Fibroblast of lung (primary cell): ENCODE data around the gene SCYL1. TPM values are rescaled to one million over a fixed set of nuclear protein-coding genes. Genes with fewer than 3 reads are reported as not detected.

Source experiments
- DNase-seq, 2 donors: peaks; one replicate each; pipeline versions ENCODE4 v3.0.0 to v3.0.0-alpha.2; 2010; ENCODE audit warnings: low read depth in 2 of 2
- H2AFZ ChIP-seq: 2 replicates; pipeline ENCODE4 v1.5.1; 2012; ENCODE audit warnings: low read length, control low read depth, inconsistent platforms
- H3K27ac ChIP-seq: 2 replicates; pipeline ENCODE4 v1.5.1; 2011; ENCODE audit warnings: low read length, control low read depth; ENCODE audit not compliant: insufficient read depth
- H3K27me3 ChIP-seq: 2 replicates; pipeline ENCODE4 v1.5.1; 2011; ENCODE audit warnings: mild to moderate bottlenecking, low read length; ENCODE audit not compliant: control insufficient read depth, insufficient read depth
- H3K36me3 ChIP-seq: 2 replicates; pipeline ENCODE4 v1.5.1; 2011; ENCODE audit warnings: low read length; ENCODE audit not compliant: control insufficient read depth, insufficient read depth
- H3K4me1 ChIP-seq: 2 replicates; pipeline ENCODE4 v1.5.1; 2011; ENCODE audit warnings: low read length; ENCODE audit not compliant: control insufficient read depth, insufficient read depth; ENCODE audit errors: extremely low read depth
- H3K4me2 ChIP-seq: 2 replicates; pipeline ENCODE4 v1.5.1; 2011; ENCODE audit warnings: low read length, control low read depth; ENCODE audit not compliant: insufficient read depth; ENCODE audit errors: extremely low read depth
- H3K4me3 ChIP-seq, 4 experiments: fragments of 200-600 bp in 1 of 4; sonication (generic) in 1 of 4; replicated peaks in 1 of 4; 2 replicates each; pipeline ENCODE4 v1.5.1; 2011 to 2016; ENCODE audit warnings: low read length in 4 of 4, low read depth in 3 of 4, mild to moderate bottlenecking in 3 of 4, control low read depth in 2 of 4, inconsistent platforms in 1 of 4, mixed read lengths in 1 of 4; ENCODE audit not compliant: insufficient read depth in 1 of 4; ENCODE audit errors: control extremely low read depth in 1 of 4
- H3K79me2 ChIP-seq: 2 replicates; pipeline ENCODE4 v1.5.1; 2012; ENCODE audit warnings: mild to moderate bottlenecking, low read length, inconsistent platforms; ENCODE audit not compliant: control insufficient read depth, insufficient read depth
- H3K9ac ChIP-seq: 2 replicates; pipeline ENCODE4 v1.5.1; 2011; ENCODE audit warnings: mild to moderate bottlenecking, low read length, control low read depth; ENCODE audit not compliant: insufficient read depth
- H3K9me3 ChIP-seq: 2 replicates; pipeline ENCODE4 v1.5.1; 2012; ENCODE audit warnings: low read depth, low read length; ENCODE audit not compliant: control insufficient read depth, insufficient read depth
- H4K20me1 ChIP-seq: 2 replicates; pipeline ENCODE4 v1.5.1; 2011; ENCODE audit warnings: low read length; ENCODE audit not compliant: control insufficient read depth, insufficient read depth; ENCODE audit errors: extremely low read depth
- CTCF ChIP-seq, 2 donors: IDR thresholded peaks in 1 of 2; conservative IDR thresholded peaks in 1 of 2; 1 replicate in 1 of 2; 2 replicates in 1 of 2; pipeline ENCODE4 v1.5.1; 2011 to 2012; ENCODE audit warnings: low read length in 2 of 2, control low read depth in 1 of 2, inconsistent platforms in 1 of 2, low read depth in 1 of 2, mild to moderate bottlenecking in 1 of 2
- EZH2 ChIP-seq: IDR thresholded peaks from 2 replicates; pipeline ENCODE4 v1.5.1; 2012; ENCODE audit warnings: low read length, control low read depth, mild to moderate bottlenecking; ENCODE audit errors: missing control alignments
- polyA plus RNA-seq, 2 donors: library from polyadenylated mRNA; depleted of rRNA in 1 of 2; stranded (reverse) in 1 of 2; unstranded in 1 of 2; fragments of >200 nt; gene quantifications; 2 replicates each; pipeline ENCODE4 v1.2.1, GENCODE V29; 2011 to 2012; ENCODE audit warnings: missing spikeins in 1 of 2
- total RNA-seq: library from RNA; depleted of rRNA; stranded (reverse); fragments of >200 nt; gene quantifications from 2 replicates; pipeline ENCODE4 v1.2.1, GENCODE V29; 2014

Gene SCYL1
- total and polyA plus RNA-seq, 2 donors (not counting 1 experiment from before 2014, with no cell fraction given), result 58.2 to 84.6 TPM

- H3K9ac ChIP-seq, result peak overlapping the region; percentile 82
- H3K79me2 ChIP-seq, result peaks cover 60% of the 10 kb centered on the region
- no peaks in the 10 kb centered on the region for H3K36me3 ChIP-seq
- H3K4me1 ChIP-seq, result peaks cover 71% of the 10 kb centered on the region
- DNase-seq, result peak; percentile 86 to 93
- peak overlapping the region; percentile 79 for H3K4me2 ChIP-seq
- H3K4me3 ChIP-seq, result peak overlapping the region in 3 of 4 experiments; percentile 2 to 18 (median 12)
- no peaks in the 10 kb centered on the region for H3K27me3 ChIP-seq
- H2AFZ ChIP-seq, result no peak overlapping the region
- peak overlapping the region; percentile 100 for H3K27ac ChIP-seq
- no peaks in the 10 kb centered on the region for H4K20me1 ChIP-seq
- no peaks in the 10 kb centered on the region for H3K9me3 ChIP-seq
- TF ChIP-seq CTCF (conservative IDR thresholded peaks at IDR 0.05 in 1 of 2, IDR thresholded peaks at IDR 0.05 in 1 of 2; ENCODE audit: low read depth in 1 of 2, low read length in 2 of 2) (no peak), EZH2 (no peak)
These were observed 32.1 kb upstream of the SCYL1 start for GRCh38 chr11:65492637-65493366.

- Histone ChIP-seq H3K9me3 (no peaks in the 10 kb centered on the region), H2AFZ (no peak overlapping the region), H3K36me3 (no peaks in the 10 kb centered on the region), H4K20me1 (no peaks in the 10 kb centered on the region), H3K4me2 (peak overlapping the region; percentile 75), H3K79me2 (peaks cover 60% of the 10 kb centered on the region), H3K9ac (peak overlapping the region; percentile 82), H3K4me3 (peak overlapping the region in 2 of 4 experiments; percentile 12 to 21), H3K4me1 (peaks cover 63% of the 10 kb centered on the region), H3K27ac (peak overlapping the region; percentile 100), H3K27me3 (no peaks in the 10 kb centered on the region)
- TF ChIP-seq EZH2 (no peak), CTCF (conservative IDR thresholded peaks at IDR 0.05 in 1 of 2, IDR thresholded peaks at IDR 0.05 in 1 of 2; ENCODE audit: low read depth in 1 of 2, low read length in 2 of 2) (no peak)
- peak; percentile 88 to 99 for DNase-seq
These were observed 31.3 kb upstream of the SCYL1 start for GRCh38 chr11:65493367-65494176.
